Small intestine (tissue), 7 donors: ENCODE results near the gene QDPR. TPM values are rescaled to one million over a fixed set of nuclear protein-coding genes. Genes with fewer than 3 reads are reported as not detected.

Experiments
- DNase-seq, 2 donors: peaks; one replicate each; pipeline versions ENCODE4 v3.0.0 to v3.0.0-alpha.2; 2013
- FAIRE-seq: peaks from 2 replicates; lab custom pipeline; 2012; peaks lifted over from hg19 to GRCh38; lab: Jason Lieb, UNC
- H3K27ac ChIP-seq, 3 donors: one replicate each; pipeline ENCODE4 v1.5.1; 2013; ENCODE audit warnings: low read length in 2 of 3, mild to moderate bottlenecking in 2 of 3, control low read depth in 1 of 3, inconsistent platforms in 1 of 3, low read depth in 1 of 3, moderate library complexity in 1 of 3
- H3K27me3 ChIP-seq, 3 donors: one replicate each; pipeline ENCODE4 v1.6.1; 2013; ENCODE audit warnings: low read length in 3 of 3, inconsistent platforms in 1 of 3; ENCODE audit not compliant: control insufficient read depth in 3 of 3, insufficient read depth in 3 of 3
- H3K36me3 ChIP-seq, 3 donors: one replicate each; pipeline ENCODE4 v1.6.1; 2013; ENCODE audit warnings: low read length in 3 of 3, inconsistent platforms in 1 of 3, low read depth in 1 of 3, mild to moderate bottlenecking in 1 of 3, moderate library complexity in 1 of 3; ENCODE audit not compliant: control insufficient read depth in 3 of 3, insufficient read depth in 2 of 3
- H3K4me1 ChIP-seq, 3 donors: one replicate each; pipeline ENCODE4 v1.6.1; 2013; ENCODE audit warnings: low read length in 2 of 3, inconsistent platforms in 1 of 3, low read depth in 1 of 3, mild to moderate bottlenecking in 1 of 3, moderate library complexity in 1 of 3; ENCODE audit not compliant: control insufficient read depth in 3 of 3, insufficient read depth in 2 of 3
- H3K4me3 ChIP-seq, 3 donors: one replicate each; pipeline ENCODE4 v1.5.1; 2013; ENCODE audit warnings: low read length in 3 of 3, control low read depth in 1 of 3, inconsistent platforms in 1 of 3, low read depth in 1 of 3, mild to moderate bottlenecking in 1 of 3, moderate library complexity in 1 of 3
- H3K9me3 ChIP-seq, 2 donors: one replicate each; pipeline ENCODE4 v1.6.1; 2013; ENCODE audit warnings: low read depth in 1 of 2, low read length in 1 of 2; ENCODE audit not compliant: control insufficient read depth in 2 of 2, insufficient read depth in 1 of 2
- WGBS, 3 donors: extraction: QIAGEN DNeasy Blood & Tissue Kit; methylation state at CpG; one replicate each; pipeline ENCODE4 v1.1.7; 2013; 5-methylcytosine and 5-hydroxymethylcytosine counted together
- polyA plus RNA-seq, 4 donors: library from polyadenylated mRNA; stranded (reverse) in 3 of 4; unstranded in 1 of 4; fragments of 200-250 nt in 3 of 4; fragments of 120-200 nt in 1 of 4; gene quantifications; one replicate each; pipeline versions ENCODE4 v1.2.1 to v1.2.3, GENCODE V29; 2013
- donor health status: healthy with polysubstance abuse.
- donor health status: control.
- donor health status: control.
- donor health status: Bipolar disorder and iron deficiency.
- donor health status: healthy.

The QDPR gene
- polyA plus RNA-seq, 4 donors, result 31.6 to 80.9 (median 39.0) TPM

GRCh38 chr4:17510582-17510981 lies 1.3 kb downstream of the QDPR start:
- H3K27ac ChIP-seq, result peak overlapping the region in 1 of 3 donors; percentile 71

DNA sequence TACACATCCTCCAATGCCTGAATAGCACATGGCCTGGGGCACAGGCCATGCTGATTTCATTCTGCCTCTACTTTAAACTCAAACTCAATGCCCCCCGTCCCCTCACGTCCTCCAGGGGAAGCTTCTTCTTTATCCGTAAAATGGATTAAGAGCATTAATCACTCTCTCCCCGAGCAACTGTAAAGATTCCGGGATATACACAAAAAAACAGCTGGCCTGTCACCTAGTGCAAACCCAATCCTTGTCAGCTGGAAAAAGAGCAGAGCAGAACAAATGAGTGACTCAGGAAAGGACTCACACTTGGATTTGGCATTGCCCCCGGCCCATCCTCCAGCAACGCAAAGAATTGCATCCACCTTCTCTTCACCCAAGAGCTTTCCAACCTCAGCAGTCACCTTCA lies 7.8 kb downstream of the QDPR start:
- 84 to 95% (median 92%) methylated on average over 7 of the region's 7 CpGs for WGBS, 3 donors
- Histone ChIP-seq H3K4me3 (no peak overlapping the region), H3K9me3 (no peaks in the 10 kb centered on the region), H3K4me1 (no peaks in the 10 kb centered on the region), H3K27ac (no peak overlapping the region), H3K27me3 (no peaks in the 10 kb centered on the region), H3K36me3 (peaks cover 6 to 51% (median 8%) of the 10 kb centered on the region in 3 donors)
- DNase-seq (no peak), FAIRE-seq (no peak)

More at GRCh38 chr4:17510582-17510981, 1.3 kb downstream of the QDPR start:
- DNase-seq, result no peak
- Histone ChIP-seq H3K27me3 (no peaks in the 10 kb centered on the region), H3K9me3 (no peaks in the 10 kb centered on the region), H3K4me3 (peak overlapping the region in 1 of 3 donors; percentile 79), H3K4me1 (peaks cover 3 to 32% (median 5%) of the 10 kb centered on the region in 3 donors), H3K36me3 (peaks cover 0 to 28% (median 0%) of the 10 kb centered on the region in 3 donors)
- WGBS, 3 donors, result 83 to 92% (median 88%) methylated on average over 3 of the region's 3 CpGs
- no peak for FAIRE-seq

DNA sequence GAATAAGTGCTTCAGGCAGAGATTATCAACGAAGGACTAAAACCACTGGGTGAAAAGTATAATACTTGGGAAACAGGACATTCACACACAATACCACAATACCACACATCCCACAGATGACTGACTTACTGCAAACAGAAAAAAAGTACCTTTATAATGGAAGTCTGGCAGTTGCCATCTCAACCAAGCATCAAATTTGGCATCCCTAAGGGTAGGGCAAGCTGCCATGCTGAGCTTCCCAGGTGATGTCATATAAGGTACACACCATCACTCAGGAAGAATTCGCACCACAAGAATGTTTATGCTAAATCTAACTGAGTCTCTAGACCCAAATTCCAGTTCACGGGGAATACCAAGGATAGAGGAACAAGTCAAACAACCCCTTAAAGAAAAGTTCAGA lies 9.1 kb downstream of the QDPR start:
- H3K4me3 ChIP-seq, result no peak overlapping the region
- H3K4me1 ChIP-seq, result no peaks in the 10 kb centered on the region
- H3K36me3 ChIP-seq, result peaks cover 8 to 48% (median 12%) of the 10 kb centered on the region in 3 donors
- no peak for DNase-seq
- H3K27ac ChIP-seq, result no peak overlapping the region
- no peak for FAIRE-seq
- no peaks in the 10 kb centered on the region for H3K27me3 ChIP-seq
- 87 to 91% (median 91%) methylated on average over 3 of the region's 3 CpGs for WGBS, 3 donors
- H3K9me3 ChIP-seq, result no peaks in the 10 kb centered on the region

- no peak overlapping the region for H3K27ac ChIP-seq
- no peaks in the 10 kb centered on the region for H3K4me1 ChIP-seq
- no peak overlapping the region for H3K4me3 ChIP-seq
- H3K27me3 ChIP-seq, result no peaks in the 10 kb centered on the region
- DNase-seq (no peak), FAIRE-seq (no peak)
- H3K9me3 ChIP-seq, result no peaks in the 10 kb centered on the region
- peaks cover 8 to 54% (median 12%) of the 10 kb centered on the region in 3 donors for H3K36me3 ChIP-seq
These were observed 11.3 kb downstream of the QDPR start for GRCh38 chr4:17500574-17500973.

DNA sequence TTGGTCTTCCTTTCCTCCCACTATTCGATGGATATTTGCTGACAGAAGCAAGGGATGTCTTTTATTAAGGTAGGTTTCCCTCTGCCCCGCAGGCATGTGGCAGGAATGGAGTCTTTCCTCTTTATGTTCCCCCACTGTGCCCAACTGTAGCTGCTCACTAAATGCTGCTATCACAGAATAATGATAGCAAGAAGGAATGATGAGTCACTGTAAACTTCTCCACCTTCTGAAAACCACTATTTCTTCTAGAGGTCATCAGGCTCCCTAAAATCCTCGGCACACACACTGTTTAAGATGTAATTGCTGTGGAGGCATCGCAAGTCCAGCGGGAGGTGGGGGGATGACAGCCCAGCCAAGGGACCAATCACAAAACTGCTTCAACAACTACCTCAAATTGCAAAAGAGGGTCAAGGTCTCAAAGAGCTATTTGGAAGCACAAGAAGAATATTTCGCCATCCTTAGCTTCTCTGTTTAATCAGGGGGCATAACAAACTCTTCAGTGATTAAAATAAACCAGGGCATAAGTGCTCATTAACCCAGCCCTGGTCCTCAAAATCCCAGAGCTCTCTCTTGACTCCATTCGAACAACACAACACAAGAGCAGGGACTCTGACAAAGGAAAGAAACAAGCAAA lies 13.9 kb downstream of the QDPR start:
- no peak for DNase-seq
- Histone ChIP-seq H3K27me3 (no peaks in the 10 kb centered on the region), H3K27ac (no peak overlapping the region), H3K36me3 (peaks cover 8 to 62% (median 12%) of the 10 kb centered on the region in 3 donors), H3K9me3 (no peaks in the 10 kb centered on the region), H3K4me3 (no peak overlapping the region), H3K4me1 (peaks cover 0 to 17% (median 0%) of the 10 kb centered on the region in 3 donors)
- WGBS, 3 donors, result 84 to 89% (median 88%) methylated on average over 7 of the region's 7 CpGs
- no peak for FAIRE-seq

GRCh38 chr4:17494258-17495190 lies 17.4 kb downstream of the QDPR start:
- peaks cover 0 to 71% (median 6%) of the 10 kb centered on the region in 3 donors for H3K36me3 ChIP-seq

GRCh38 chr4:17493619-17494018 lies 18.3 kb downstream of the QDPR start:
- FAIRE-seq (no peak), DNase-seq (peak in 1 of 2 donors; percentile 25)

More at GRCh38 chr4:17494258-17495190, 17.4 kb downstream of the QDPR start:
- Histone ChIP-seq H3K27me3 (no peaks in the 10 kb centered on the region), H3K9me3 (peaks cover 0 to 3% of the 10 kb centered on the region in 2 donors), H3K4me3 (no peak overlapping the region), H3K27ac (peak overlapping the region in 1 of 3 donors; percentile 88), H3K4me1 (peaks cover 0 to 25% (median 0%) of the 10 kb centered on the region in 3 donors)
- FAIRE-seq, result no peak
- WGBS, 3 donors, result 87 to 90% (median 88%) methylated on average over 10 of the region's 10 CpGs
- peak; percentile 23 to 81 for DNase-seq

GRCh38 chr4:17492876-17493275 lies 19.0 kb downstream of the QDPR start:
- H3K9me3 ChIP-seq, result peaks cover 0 to 3% of the 10 kb centered on the region in 2 donors
- 90 to 97% (median 94%) methylated on average over 2 of the region's 2 CpGs for WGBS, 3 donors
- FAIRE-seq (no peak), DNase-seq (no peak)
- H3K36me3 ChIP-seq, result peaks cover 3 to 77% (median 5%) of the 10 kb centered on the region in 3 donors
- no peaks in the 10 kb centered on the region for H3K27me3 ChIP-seq
- H3K27ac ChIP-seq, result peak overlapping the region in 1 of 3 donors; percentile 88
- no peak overlapping the region for H3K4me3 ChIP-seq
- peaks cover 0 to 25% (median 0%) of the 10 kb centered on the region in 3 donors for H3K4me1 ChIP-seq

More at GRCh38 chr4:17493619-17494018, 18.3 kb downstream of the QDPR start:
- no peaks in the 10 kb centered on the region for H3K27me3 ChIP-seq
- H3K36me3 ChIP-seq, result peaks cover 3 to 75% (median 10%) of the 10 kb centered on the region in 3 donors
- 58 to 74% (median 69%) methylated on average over 4 of the region's 4 CpGs for WGBS, 3 donors
- H3K27ac ChIP-seq, result peak overlapping the region in 1 of 3 donors; percentile 88
- no peak overlapping the region for H3K4me3 ChIP-seq
- peaks cover 0 to 25% (median 0%) of the 10 kb centered on the region in 3 donors for H3K4me1 ChIP-seq
- peaks cover 0 to 3% of the 10 kb centered on the region in 2 donors for H3K9me3 ChIP-seq
